Sigmoid colon (tissue), 7 donors: ENCODE data around the gene PDZRN3. TPM values are rescaled to one million over a fixed set of nuclear protein-coding genes. Genes with fewer than 3 reads are reported as not detected.
A peak's percentile ranks its signal among the peaks of the same experiment; 100 is the strongest.

Source experiments
- DNase-seq: peaks from one replicate; pipeline ENCODE4 v3.0.0-alpha.2; 2019
- H3K27ac ChIP-seq, 4 donors: fragments of 200-600 bp; sonication (generic); one replicate each; pipeline ENCODE4 v1.5.1; 2016 to 2019; ENCODE audit warnings: mild to moderate bottlenecking in 1 of 4
- H3K27me3 ChIP-seq, 3 donors: fragments of 200-600 bp; sonication (generic); one replicate each; pipeline ENCODE4 v1.5.1; 2019; ENCODE audit warnings: mild to moderate bottlenecking in 1 of 3
- H3K36me3 ChIP-seq, 4 donors: fragments of 200-600 bp; sonication (generic); one replicate each; pipeline ENCODE4 v1.5.1; 2016 to 2019
- H3K4me1 ChIP-seq, 4 donors: fragments of 200-600 bp; sonication (generic); one replicate each; pipeline ENCODE4 v1.5.1; 2017 to 2019
- H3K4me3 ChIP-seq, 4 donors: fragments of 200-600 bp; sonication (generic); one replicate each; pipeline ENCODE4 v1.5.1; 2017 to 2019; ENCODE audit warnings: mild to moderate bottlenecking in 2 of 4, moderate library complexity in 1 of 4
- H3K9me3 ChIP-seq, 4 donors: fragments of 200-600 bp in 3 of 4; sonication (generic) in 3 of 4; one replicate each; pipeline versions ENCODE4 v1.5.1 to v1.6.1; 2013 to 2019
- CTCF ChIP-seq, 4 experiments: fragments of 450-650 bp in 3 of 4; fragments of 200-600 bp in 1 of 4; IDR thresholded peaks; one replicate each; pipeline ENCODE4 v1.5.1; 2016 to 2019; ENCODE audit warnings: antibody characterized with exemption in 4 of 4, mild to moderate bottlenecking in 3 of 4, moderate library complexity in 2 of 4
- EP300 ChIP-seq, 4 donors: sonication (generic); formaldehyde crosslinking; IDR thresholded peaks; one replicate each; pipeline ENCODE4 v1.6.1; 2017; ENCODE audit warnings: antibody characterized with exemption in 4 of 4
- POLR2A ChIP-seq, 2 donors: fragments of 450-650 bp; IDR thresholded peaks; one replicate each; pipeline ENCODE4 v1.6.1; 2016; ENCODE audit warnings: antibody characterized with exemption in 2 of 2, mild to moderate bottlenecking in 2 of 2, moderate library complexity in 2 of 2
- POLR2AphosphoS5 ChIP-seq, 4 donors: sonication (generic); formaldehyde crosslinking; IDR thresholded peaks; one replicate each; pipeline ENCODE4 v1.6.1; 2017; ENCODE audit warnings: antibody characterized with exemption in 4 of 4
- WGBS, 2 donors: extraction: QIAGEN DNeasy Blood & Tissue Kit; methylation state at CpG; one replicate each; pipeline ENCODE4 v1.1.7; 2013; 5-methylcytosine and 5-hydroxymethylcytosine counted together
- intact Hi-C: fragments of 100-400 bp; cut with DNase I; formaldehyde crosslinking; loops from one replicate; pipeline ENCODE4 v1.15.1; 2023
- polyA plus RNA-seq, 3 donors: library from polyadenylated mRNA; stranded (reverse); fragments of 200-250 nt; gene quantifications; one replicate each; pipeline ENCODE4 v1.2.3, GENCODE V29; 2013
- total RNA-seq, 4 donors: library from RNA; depleted of rRNA; stranded (reverse); fragments of >200 nt; gene quantifications; one replicate each; pipeline ENCODE4 v1.1.0, GENCODE V29; 2016
- donor health status: healthy with polysubstance abuse.
- donor health status: Bipolar disorder and iron deficiency.
- donor health status: healthy.

Gene PDZRN3
- total and polyA plus RNA-seq, 7 donors: 7.2 to 209 (median 172) TPM

GRCh38 chr3:73365756-73366397, 258.9 kb downstream of the PDZRN3 start:
- WGBS, 2 donors: 82 to 89% methylated on average over 12 of the region's 12 CpGs
- no peak for TF ChIP-seq CTCF (IDR thresholded peaks at IDR 0.05)
- no peak for TF ChIP-seq POLR2A (IDR thresholded peaks at IDR 0.05)
- peak; percentile 67 to 87 (median 86) for TF ChIP-seq POLR2AphosphoS5 (IDR thresholded peaks at IDR 0.05)
- peak; percentile 35 to 73 (median 62) for TF ChIP-seq EP300 (IDR thresholded peaks at IDR 0.05)
- Histone ChIP-seq H3K27ac (peak overlapping the region; percentile 1 to 81 (median 68)), H3K9me3 (no peaks in the 10 kb centered on the region), H3K4me3 (peak overlapping the region in 1 of 4 donors; percentile 9), H3K36me3 (no peaks in the 10 kb centered on the region), H3K27me3 (no peaks in the 10 kb centered on the region), H3K4me1 (peaks cover 0 to 35% (median 21%) of the 10 kb centered on the region in 4 donors)
- DNase-seq: peak; percentile 94
- intact Hi-C loops: loop anchor here (5.0 to 10.0 kb wide), 2 partner anchors 56 to 139 kb away; no protein-coding TSS in a partner anchor

GRCh38 chr3:73364517-73364916, 260.2 kb downstream of the PDZRN3 start:
- no peak for TF ChIP-seq CTCF (IDR thresholded peaks at IDR 0.05)
- TF ChIP-seq POLR2AphosphoS5 (IDR thresholded peaks at IDR 0.05): peak in 1 of 4 donors; percentile 21
- 83 to 86% methylated on average over 1 of the region's 1 CpG for WGBS, 2 donors
- no peaks in the 10 kb centered on the region for H3K27me3 ChIP-seq
- peaks cover 0 to 35% (median 21%) of the 10 kb centered on the region in 4 donors for H3K4me1 ChIP-seq
- H3K27ac ChIP-seq: peak overlapping the region in 3 of 4 donors; percentile 55 to 81 (median 81)
- no peak for DNase-seq
- no peaks in the 10 kb centered on the region for H3K9me3 ChIP-seq
- H3K36me3 ChIP-seq: no peaks in the 10 kb centered on the region
- intact Hi-C loops: loop anchor here (5.0 to 10.0 kb wide), 2 partner anchors 42 to 140 kb away; no protein-coding TSS in a partner anchor
- no peak overlapping the region for H3K4me3 ChIP-seq

- DNase-seq: no peak
- TF ChIP-seq POLR2A (IDR thresholded peaks at IDR 0.05): no peak
- peak; percentile 11 to 57 (median 48) for TF ChIP-seq POLR2AphosphoS5 (IDR thresholded peaks at IDR 0.05)
- Histone ChIP-seq H3K36me3 (no peaks in the 10 kb centered on the region), H3K4me3 (no peak overlapping the region), H3K27ac (peak overlapping the region in 3 of 4 donors; percentile 38 to 81 (median 81)), H3K27me3 (no peaks in the 10 kb centered on the region), H3K4me1 (peaks cover 0 to 35% (median 21%) of the 10 kb centered on the region in 4 donors), H3K9me3 (no peaks in the 10 kb centered on the region)
- intact Hi-C loops: loop anchor here (5.0 to 10.0 kb wide), 2 partner anchors 41 to 142 kb away; no protein-coding TSS in a partner anchor
- WGBS, 2 donors: 88 to 96% methylated on average over 3 of the region's 3 CpGs
Observed at GRCh38 chr3:73363093-73363492, 261.6 kb downstream of the PDZRN3 start.

- H3K27ac ChIP-seq: no peak overlapping the region
- no peaks in the 10 kb centered on the region for H3K36me3 ChIP-seq
- DNase-seq: no peak
- H3K9me3 ChIP-seq: no peaks in the 10 kb centered on the region
- no peak for TF ChIP-seq EP300 (IDR thresholded peaks at IDR 0.05)
- TF ChIP-seq POLR2AphosphoS5 (IDR thresholded peaks at IDR 0.05): no peak
- TF ChIP-seq POLR2A (IDR thresholded peaks at IDR 0.05): no peak
- TF ChIP-seq CTCF (IDR thresholded peaks at IDR 0.05): no peak
- no peak overlapping the region for H3K4me3 ChIP-seq
- WGBS, 2 donors: 30 to 51% methylated on average over 3 of the region's 3 CpGs
- H3K27me3 ChIP-seq: no peaks in the 10 kb centered on the region
- intact Hi-C loops: loop anchor here (5.0 to 10.0 kb wide), 2 partner anchors 39 to 143 kb away; no protein-coding TSS in a partner anchor
- H3K4me1 ChIP-seq: peaks cover 0 to 35% (median 20%) of the 10 kb centered on the region in 4 donors
Observed at GRCh38 chr3:73361591-73361990, 263.1 kb downstream of the PDZRN3 start.

- Histone ChIP-seq H3K27me3 (no peaks in the 10 kb centered on the region), H3K9me3 (no peaks in the 10 kb centered on the region), H3K27ac (peak overlapping the region in 1 of 4 donors; percentile 8), H3K4me1 (peaks cover 0 to 28% (median 13%) of the 10 kb centered on the region in 4 donors), H3K4me3 (no peak overlapping the region), H3K36me3 (no peaks in the 10 kb centered on the region)
- 80 to 89% methylated on average over 7 of the region's 7 CpGs for WGBS, 2 donors
- no peak for DNase-seq
- TF ChIP-seq EP300 (IDR thresholded peaks at IDR 0.05): no peak
- no peak for TF ChIP-seq POLR2AphosphoS5 (IDR thresholded peaks at IDR 0.05)
- TF ChIP-seq POLR2A (IDR thresholded peaks at IDR 0.05): no peak
- TF ChIP-seq CTCF (IDR thresholded peaks at IDR 0.05): no peak
- intact Hi-C loops: no loop called here
Observed at GRCh38 chr3:73353649-73354217, 271.0 kb downstream of the PDZRN3 start.
